A673 (cell line): ENCODE results near the gene GATB. TPM values are rescaled to one million over a fixed set of nuclear protein-coding genes. Genes with fewer than 3 reads are reported as not detected.

Experiments
- BruUV-seq: library from RNA; stranded (reverse); fragments of 400-500 nt; replicated peaks from 2 replicates; lab custom pipeline; 2021; lab: Mats Ljungman, UMichigan
- CTCF ChIA-PET: fragments of 300-600 bp; sonication (Branson Sonifier 250); formaldehyde crosslinking; loops from one replicate; lab custom pipeline; 2022; ENCODE audit warnings: antibody characterized with exemption; lab: Charles Lee
- POLR2A ChIA-PET: fragments of 300-600 bp; sonication (Branson Sonifier 250); formaldehyde crosslinking; loops from one replicate; lab custom pipeline; 2022; ENCODE audit warnings: antibody characterized with exemption; ENCODE audit not compliant: low non-redundant PET; lab: Charles Lee
- DNase-seq: peaks from one replicate; pipeline ENCODE4 v3.0.0-alpha.2; 2015; ENCODE audit warnings: low spot score
- H3K27ac ChIP-seq: fragments of 200-600 bp; sonication (generic); 2 replicates; pipeline ENCODE4 v1.5.1; 2016; ENCODE audit warnings: mixed run types, low read depth, mild to moderate bottlenecking, mixed read lengths, antibody characterized with exemption, low read length; ENCODE audit not compliant: poor library complexity, severe bottlenecking
- H3K27me3 ChIP-seq: fragments of 200-600 bp; sonication (generic); replicated peaks from 2 replicates; pipeline ENCODE4 v1.6.1; 2017; ENCODE audit warnings: mixed run types, low read depth, mild to moderate bottlenecking, mixed read lengths, antibody characterized with exemption, low read length; ENCODE audit not compliant: insufficient read depth, poor library complexity
- H3K36me3 ChIP-seq: fragments of 200-600 bp; sonication (generic); 2 replicates; pipeline ENCODE4 v1.6.1; 2016; ENCODE audit warnings: mixed run types, mild to moderate bottlenecking, mixed read lengths, antibody characterized with exemption, low read length; ENCODE audit not compliant: insufficient read depth, poor library complexity, severe bottlenecking
- H3K4me1 ChIP-seq: fragments of 200-600 bp; sonication (generic); 2 replicates; pipeline ENCODE4 v1.6.1; 2017; ENCODE audit warnings: mixed run types, mild to moderate bottlenecking, mixed read lengths, antibody characterized with exemption, low read length; ENCODE audit not compliant: insufficient read depth, poor library complexity, severe bottlenecking
- H3K4me3 ChIP-seq: fragments of 200-600 bp; sonication (generic); 2 replicates; pipeline ENCODE4 v1.5.1; 2016; ENCODE audit warnings: low read depth, mixed run types, mild to moderate bottlenecking, mixed read lengths, low read length; ENCODE audit not compliant: poor library complexity, severe bottlenecking
- H3K9me3 ChIP-seq: fragments of 200-600 bp; sonication (generic); 2 replicates; pipeline ENCODE4 v1.6.1; 2016; ENCODE audit warnings: mixed run types, low read depth, mild to moderate bottlenecking, mixed read lengths, antibody characterized with exemption, low read length; ENCODE audit not compliant: poor library complexity, severe bottlenecking
- CTCF ChIP-seq: fragments of 300-800, 200-600 bp; sonication (generic); conservative IDR thresholded peaks from 2 replicates; pipeline ENCODE4 v1.5.1; 2017; ENCODE audit warnings: low read depth, mild to moderate bottlenecking, antibody characterized with exemption, low read length, moderate library complexity, mixed read lengths
- EZH2 ChIP-seq: fragments of 200-600 bp; sonication (generic); IDR thresholded peaks from 2 replicates; pipeline ENCODE4 v1.6.1; 2017; ENCODE audit warnings: borderline replicate concordance, low read depth, mild to moderate bottlenecking, mixed read lengths, antibody characterized with exemption, low read length; ENCODE audit not compliant: poor library complexity, severe bottlenecking
- intact Hi-C: fragments of 100-400 bp; cut with micrococcal nuclease; formaldehyde crosslinking; loops from one replicate; pipeline ENCODE4 v1.10.0; 2022; ENCODE audit not compliant: unreplicated experiment
- total RNA-seq: library from RNA; stranded (reverse); gene quantifications from 2 replicates; pipeline ENCODE4 v1.2.3, GENCODE V29; 2021

GATB gene
- total RNA-seq, 1 experiment from 2014 or later: 23.8 TPM

GRCh38 chr4:151661873-151662272 lies 98.9 kb downstream of the GATB start:
- H3K4me1 ChIP-seq: no peaks in the 10 kb centered on the region
- no peak for DNase-seq
- no peak overlapping the region for H3K27ac ChIP-seq
- ChIA-PET CTCF (no interaction called here), POLR2A (no interaction called here)
- H3K36me3 ChIP-seq: no peaks in the 10 kb centered on the region
- H3K27me3 ChIP-seq: no peaks in the 10 kb centered on the region
- no TSS peak for BruUV-seq
- no peaks in the 10 kb centered on the region for H3K9me3 ChIP-seq
- H3K4me3 ChIP-seq: no peak overlapping the region
- TF ChIP-seq CTCF: no peak
- TF ChIP-seq EZH2: no peak
- intact Hi-C loops: no loop called here

- intact Hi-C loops: no loop called here
- H3K27me3 ChIP-seq: no peaks in the 10 kb centered on the region
- H3K9me3 ChIP-seq: no peaks in the 10 kb centered on the region
- CTCF ChIA-PET: no interaction called here
- H3K36me3 ChIP-seq: no peaks in the 10 kb centered on the region
- no peak overlapping the region for H3K27ac ChIP-seq
- no TSS peak for BruUV-seq
- TF ChIP-seq CTCF: no peak
- no peak for TF ChIP-seq EZH2
- POLR2A ChIA-PET: no interaction called here
- H3K4me1 ChIP-seq: no peaks in the 10 kb centered on the region
- no peak overlapping the region for H3K4me3 ChIP-seq
- DNase-seq: no peak
Measured at GRCh38 chr4:151660676-151661075, 100.1 kb downstream of the GATB start.

- POLR2A ChIA-PET: no interaction called here
- Histone ChIP-seq H3K4me1 (no peaks in the 10 kb centered on the region), H3K27ac (no peak overlapping the region), H3K4me3 (no peak overlapping the region), H3K27me3 (no peaks in the 10 kb centered on the region), H3K9me3 (no peaks in the 10 kb centered on the region), H3K36me3 (no peaks in the 10 kb centered on the region)
- DNase-seq: no peak
- BruUV-seq: no TSS peak
- intact Hi-C loops: no loop called here
- CTCF ChIA-PET: no interaction called here
- TF ChIP-seq CTCF (no peak), EZH2 (no peak)
Measured at GRCh38 chr4:151659601-151660364, 101.0 kb downstream of the GATB start.
